ENCODE results near the gene ZNF296. TPM values are rescaled to one million over a fixed set of nuclear protein-coding genes. Genes with fewer than 3 reads are reported as not detected.

The ZNF296 gene
- total RNA-seq, 1 experiment from 2014 or later, result 2.6 TPM

Other genes starting within 250 kb of the ZNF296 start
- 152 and 207 TPM in 2 replicates for gene NECTIN2, start 230.2 kb downstream of the ZNF296 start, total RNA-seq (2014; rRNA removed; shearing (Covaris generic))
- gene TOMM40, start 185.2 kb downstream of the ZNF296 start, total RNA-seq (2014; rRNA removed; shearing (Covaris generic)), result 160 and 204 TPM in 2 replicates
- gene APOE, start 170.7 kb downstream of the ZNF296 start, total RNA-seq (2014; rRNA removed; shearing (Covaris generic)), result 826 and 994 TPM in 2 replicates
- gene APOC1, start 161.9 kb downstream of the ZNF296 start, total RNA-seq (2014; rRNA removed; shearing (Covaris generic)), result 65.6 and 139 TPM in 2 replicates
- gene APOC4, start 134.2 kb downstream of the ZNF296 start, total RNA-seq (2014; rRNA removed; shearing (Covaris generic)), result not detected in 2 replicates
- gene APOC2, start 130.4 kb downstream of the ZNF296 start, total RNA-seq (2014; rRNA removed; shearing (Covaris generic)), result not detected in 2 replicates
- 38.5 and 64.1 TPM in 2 replicates for gene CLPTM1, start 121.1 kb downstream of the ZNF296 start, total RNA-seq (2014; rRNA removed; shearing (Covaris generic))
- gene RELB, start 75.0 kb downstream of the ZNF296 start, total RNA-seq (2014; rRNA removed; shearing (Covaris generic)), result 2.7 and 4.1 TPM in 2 replicates
- gene CLASRP, start 37.4 kb downstream of the ZNF296 start, total RNA-seq (2014; rRNA removed; shearing (Covaris generic)), result 31.4 and 35.2 TPM in 2 replicates
- gene GEMIN7, start 2.8 kb upstream of the ZNF296 start, total RNA-seq (2014; rRNA removed; shearing (Covaris generic)), result 72.2 and 77.0 TPM in 2 replicates
- 30.0 and 32.9 TPM in 2 replicates for gene PPP1R37, start 16.7 kb upstream of the ZNF296 start, total RNA-seq (2014; rRNA removed; shearing (Covaris generic))
- gene NKPD1, start 84.5 kb upstream of the ZNF296 start, total RNA-seq (2014; rRNA removed; shearing (Covaris generic)), result 0.24 and 0.70 TPM in 2 replicates
- 39.3 and 47.4 TPM in 2 replicates for gene TRAPPC6A, start 101.8 kb upstream of the ZNF296 start, total RNA-seq (2014; rRNA removed; shearing (Covaris generic))
- 3.4 and 4.3 TPM in 2 replicates for gene BLOC1S3, start 102.3 kb upstream of the ZNF296 start, total RNA-seq (2014; rRNA removed; shearing (Covaris generic))
- 2.2 and 5.4 TPM in 2 replicates for gene EXOC3L2, start 168.9 kb upstream of the ZNF296 start, total RNA-seq (2014; rRNA removed; shearing (Covaris generic))
- gene MARK4, start 174.8 kb upstream of the ZNF296 start, total RNA-seq (2014; rRNA removed; shearing (Covaris generic)), result 16.1 and 26.5 TPM in 2 replicates
- not detected in 2 replicates for gene CKM, start 246.4 kb upstream of the ZNF296 start, total RNA-seq (2014; rRNA removed; shearing (Covaris generic))

Measured in H7 (cell line).